K562 (cell line): ENCODE measurements around the gene CRYBA1. TPM values are rescaled to one million over a fixed set of nuclear protein-coding genes. Genes with fewer than 3 reads are reported as not detected.
"Not testable (repeated sequence)": the region's sequence is repeated elsewhere in the genome, so short reads cannot be mapped to it uniquely, and the experiment has no call there.

Experiments
- ATAC-seq: fragments of 200-7000 bp; cut with Tn5 transposase; 3 replicates; pipeline ENCODE4 v1.9.1; 2020; ENCODE audit warnings: moderate library complexity
- BruUV-seq: library from RNA; stranded (reverse); fragments of 400-500 nt; replicated peaks from 2 replicates; lab custom pipeline; 2021; lab: Mats Ljungman, UMichigan
- CTCF ChIA-PET: fragments of 300-600 bp; formaldehyde crosslinking; extraction: SDS; loops from one replicate; lab custom pipeline; 2021; ENCODE audit warnings: low intra/inter-chr PET ratio; lab: Yijun Ruan, JAX
- POLR2A ChIA-PET: fragments of 300-600, 350-650 bp; sonication (Branson Sonifier 250); formaldehyde crosslinking; extraction: SDS; loops from one replicate; lab custom pipeline; 2021; ENCODE audit warnings: antibody characterized with exemption, inconsistent platforms; lab: Yijun Ruan, JAX
- DNase-seq, 4 experiments: peaks; one replicate each; pipeline versions ENCODE4 v3.0.0 to v3.0.0-alpha.2; 2011 to 2018; ENCODE audit warnings: low spot score in 3 of 4, mixed read lengths in 3 of 4; ENCODE audit errors: extremely low read depth in 1 of 4
- FAIRE-seq: peaks from 2 replicates; lab custom pipeline; 2011; peaks lifted over from hg19 to GRCh38; lab: Jason Lieb, UNC
- H2AFZ ChIP-seq: 2 replicates; pipeline ENCODE4 v1.6.0; 2011; ENCODE audit warnings: low read depth, low read length, control low read depth, inconsistent platforms
- H3K27ac ChIP-seq: fragments of 200-600 bp; 3 replicates; pipeline ENCODE4 v1.8.0; 2011; ENCODE audit warnings: low read depth, mild to moderate bottlenecking, control low read depth, inconsistent platforms, low read length, moderate library complexity, mixed read lengths; ENCODE audit errors: extremely low read depth
- H3K27me3 ChIP-seq, 2 experiments: fragments of 300-600 bp in 1 of 2; 2 replicates in 1 of 2; 3 replicates in 1 of 2; pipeline versions ENCODE4 v1.6.0 to v1.8.0; 2011; ENCODE audit warnings: inconsistent platforms in 2 of 2, low read length in 2 of 2, mild to moderate bottlenecking in 1 of 2, mixed read lengths in 1 of 2, moderate library complexity in 1 of 2; ENCODE audit not compliant: control insufficient read depth in 2 of 2, insufficient read depth in 2 of 2
- H3K36me3 ChIP-seq: fragments of 300-600 bp; 3 replicates; pipeline ENCODE4 v1.8.0; 2011; ENCODE audit warnings: mild to moderate bottlenecking, low read length, inconsistent platforms; ENCODE audit not compliant: control insufficient read depth, insufficient read depth
- H3K4me1 ChIP-seq, 2 experiments: fragments of 200-600 bp in 1 of 2; replicated peaks in 1 of 2; 2 replicates in 1 of 2; 3 replicates in 1 of 2; pipeline versions ENCODE4 v1.5.1 to v1.8.0; 2011; ENCODE audit warnings: inconsistent platforms in 2 of 2, low read length in 2 of 2, mild to moderate bottlenecking in 1 of 2, mixed read lengths in 1 of 2, moderate library complexity in 1 of 2; ENCODE audit not compliant: control insufficient read depth in 2 of 2, insufficient read depth in 2 of 2
- H3K4me2 ChIP-seq: 2 replicates; pipeline ENCODE4 v1.6.1; 2011; ENCODE audit warnings: low read length, control low read depth, inconsistent platforms, mixed read lengths; ENCODE audit not compliant: insufficient read depth
- H3K4me3 ChIP-seq: fragments of 200-600 bp; sonication (generic), shearing (Covaris generic); 2 replicates; pipeline ENCODE4 v1.5.1; 2016; ENCODE audit warnings: control low read depth, inconsistent platforms
- H3K79me2 ChIP-seq: fragments of 200-600 bp; 3 replicates; pipeline ENCODE4 v1.8.0; 2011; ENCODE audit warnings: low read length, inconsistent platforms; ENCODE audit not compliant: control insufficient read depth, insufficient read depth
- H3K9ac ChIP-seq, 2 experiments: 2 replicates each; pipeline versions ENCODE4 v1.6.0 to v1.6.1; 2011; ENCODE audit warnings: low read depth in 2 of 2, low read length in 2 of 2, control low read depth in 1 of 2, inconsistent platforms in 1 of 2, mild to moderate bottlenecking in 1 of 2, mixed read lengths in 1 of 2; ENCODE audit not compliant: insufficient read depth in 1 of 2
- H3K9me1 ChIP-seq: one replicate; pipeline ENCODE4 v1.6.0; 2011; ENCODE audit warnings: inconsistent platforms, mild to moderate bottlenecking, low read length, moderate library complexity; ENCODE audit not compliant: control insufficient read depth, insufficient read depth
- H3K9me3 ChIP-seq: replicated peaks from 2 replicates; pipeline ENCODE4 v1.5.1; 2011; ENCODE audit warnings: low read depth, low read length, inconsistent platforms; ENCODE audit not compliant: control insufficient read depth, insufficient read depth
- H4K20me1 ChIP-seq: replicated peaks from 2 replicates; pipeline ENCODE4 v1.6.1; 2011; ENCODE audit warnings: low read length, inconsistent platforms, mixed read lengths; ENCODE audit not compliant: control insufficient read depth, insufficient read depth
- IRF2 ChIP-seq: sonication (generic); formaldehyde crosslinking; IDR thresholded peaks from 2 replicates; pipeline ENCODE4 v1.8.1; 2022; ENCODE audit warnings: mild to moderate bottlenecking, missing genetic modification reagents
- MAFK ChIP-seq: IDR thresholded peaks from 2 replicates; pipeline ENCODE4 v1.6.1; 2011; ENCODE audit warnings: low read length, improper control_type of control experiment
- MXI1 ChIP-seq: IDR thresholded peaks from 2 replicates; pipeline ENCODE4 v1.6.1; 2011; ENCODE audit warnings: low read depth, mild to moderate bottlenecking, improper control_type of control experiment, low read length
- TCFL5 ChIP-seq: fragments of 250-450 bp; sonication (Bioruptor Pico); conservative IDR thresholded peaks from 2 replicates; pipeline ENCODE4 v1.6.1; 2021; ENCODE audit warnings: mild to moderate bottlenecking, moderate library complexity, matching md5 sums
- ZNF175 ChIP-seq: fragments of 200-800 bp; sonication (Bioruptor generic); IDR thresholded peaks from 2 replicates; pipeline ENCODE4 v1.6.1; 2016; ENCODE audit warnings: low read depth, mild to moderate bottlenecking, missing genetic modification characterization, missing compliant biosample characterization
- ZNF695 ChIP-seq: fragments of 450-650 bp; formaldehyde crosslinking; IDR thresholded peaks from 2 replicates; pipeline ENCODE4 v1.4.0; 2020; ENCODE audit warnings: mild to moderate bottlenecking, moderate library complexity
- WGBS: fragments of 100-300 bp; shearing (Covaris generic); methylation state at CpG from one replicate; pipeline ENCODE4 v1.1.6; 2016; ENCODE audit warnings: low coverage, mixed read lengths; ENCODE audit not compliant: insufficient coverage; ENCODE audit errors: missing lambda C conversion rate; 5-methylcytosine and 5-hydroxymethylcytosine counted together
- in situ Hi-C: fragments of 300-500 bp; cut with MboI; formaldehyde crosslinking; loops from 4 replicates; pipeline ENCODE4 v1.15.0; 2018; ENCODE audit warnings: inconsistent platforms, mixed read lengths
- intact Hi-C: fragments of 100-400 bp; cut with micrococcal nuclease; formaldehyde crosslinking; loops from 2 replicates; pipeline ENCODE4 v1.14.2; 2022
- polyA plus RNA-seq, 8 experiments: library from polyadenylated mRNA; depleted of rRNA in 4 of 8; stranded (reverse) in 5 of 8; unstranded in 3 of 8; fragments of >200 nt; fragmentation: Nextera tagmentation in 2 of 8; fragmentation: Illumina TruSeq in 1 of 8; extraction: Ambion mirVana in 2 of 8; extraction: Trizol in 1 of 8; gene quantifications; 2 replicates each; pipeline versions ENCODE4 v1.2.1 to v1.2.3, GENCODE V29; 2011 to 2014; ENCODE audit warnings: inconsistent platforms in 1 of 8, missing spikeins in 1 of 8
- total RNA-seq, 7 experiments: library from RNA; depleted of rRNA in 6 of 7; stranded (reverse); fragments of >200 nt in 6 of 7; fragmentation: Illumina TruSeq in 2 of 7; extraction: Trizol in 2 of 7; gene quantifications; 2 replicates each; pipeline versions ENCODE4 v1.2.1 to v1.2.3, GENCODE V29; 2011 to 2021; ENCODE audit warnings: low replicate concordance in 1 of 7
- TF ChIP-seq, protein P1 (sequence below), 2 experiments: fragments of 450-650 bp; conservative IDR thresholded peaks; 2 replicates each; pipeline ENCODE4 v1.6.1; 2017; ENCODE audit warnings: mild to moderate bottlenecking in 2 of 2, moderate library complexity in 2 of 2
- TF ChIP-seq, protein P2 (sequence below): IDR thresholded peaks from 2 replicates; pipeline ENCODE4 v1.6.1; 2011; ENCODE audit not compliant: insufficient read length; ENCODE audit errors: extremely low read depth

Gene CRYBA1
- total and polyA plus RNA-seq, 9 of the 15 experiments (the other 6 are each of a cell fraction or from before 2014, with no cell fraction given): not detected

DNA sequence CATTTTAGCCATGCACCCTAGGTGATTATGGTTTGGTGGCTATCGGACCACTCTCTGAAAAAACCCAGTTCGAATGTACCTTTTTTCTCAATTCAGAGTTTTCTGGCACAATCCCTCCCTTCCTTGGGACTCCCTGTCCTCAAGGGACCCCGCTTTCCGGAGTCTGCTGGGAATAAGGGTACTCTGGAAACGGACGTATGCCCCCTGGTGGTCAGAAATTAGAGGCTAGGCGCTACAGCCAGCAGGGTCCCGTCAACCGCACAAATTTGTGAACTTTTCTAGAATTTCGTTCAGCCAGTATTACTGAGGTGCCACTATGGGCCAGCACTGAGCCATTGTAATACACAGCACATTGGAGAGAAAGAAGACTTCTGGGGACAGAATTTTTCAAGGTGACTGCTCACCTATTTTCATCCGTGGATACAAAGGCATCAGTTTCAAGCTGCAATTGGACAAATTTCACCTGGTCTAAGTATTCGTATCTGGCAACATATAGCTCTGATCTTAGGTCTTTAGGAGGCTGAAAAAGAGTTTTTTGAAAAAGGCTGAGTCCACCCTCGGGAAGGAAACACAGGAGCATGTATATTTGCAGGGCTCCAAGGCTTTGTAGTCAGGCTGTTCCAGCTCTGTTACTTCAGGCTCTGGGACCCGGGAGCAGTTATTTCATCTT is 27.1 kb upstream of the CRYBA1 start (continued):
- no peak for TF ChIP-seq ZNF695 (CRISPR knock-in tag)
- 0 out of 2 replicates have a peak, but pooled peaks have one; percentile 10 for TF ChIP-seq MAFK
- TF ChIP-seq MXI1: no peak
- TF ChIP-seq, protein P1, sequence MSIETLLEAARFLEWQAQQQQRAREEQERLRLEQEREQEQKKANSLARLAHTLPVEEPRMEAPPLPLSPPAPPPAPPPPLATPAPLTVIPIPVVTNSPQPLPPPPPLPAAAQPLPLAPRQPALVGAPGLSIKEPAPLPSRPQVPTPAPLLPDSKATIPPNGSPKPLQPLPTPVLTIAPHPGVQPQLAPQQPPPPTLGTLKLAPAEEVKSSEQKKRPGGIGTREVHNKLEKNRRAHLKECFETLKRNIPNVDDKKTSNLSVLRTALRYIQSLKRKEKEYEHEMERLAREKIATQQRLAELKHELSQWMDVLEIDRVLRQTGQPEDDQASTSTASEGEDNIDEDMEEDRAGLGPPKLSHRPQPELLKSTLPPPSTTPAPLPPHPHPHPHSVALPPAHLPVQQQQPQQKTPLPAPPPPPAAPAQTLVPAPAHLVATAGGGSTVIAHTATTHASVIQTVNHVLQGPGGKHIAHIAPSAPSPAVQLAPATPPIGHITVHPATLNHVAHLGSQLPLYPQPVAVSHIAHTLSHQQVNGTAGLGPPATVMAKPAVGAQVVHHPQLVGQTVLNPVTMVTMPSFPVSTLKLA (conservative IDR thresholded peaks at IDR 0.05): no peak
- TF ChIP-seq IRF2: no peak
- TF ChIP-seq TCFL5 (CRISPR knock-in tag): no peak
- no peak for TF ChIP-seq ZNF175 (CRISPR knock-in tag)
- TF ChIP-seq, protein P2, sequence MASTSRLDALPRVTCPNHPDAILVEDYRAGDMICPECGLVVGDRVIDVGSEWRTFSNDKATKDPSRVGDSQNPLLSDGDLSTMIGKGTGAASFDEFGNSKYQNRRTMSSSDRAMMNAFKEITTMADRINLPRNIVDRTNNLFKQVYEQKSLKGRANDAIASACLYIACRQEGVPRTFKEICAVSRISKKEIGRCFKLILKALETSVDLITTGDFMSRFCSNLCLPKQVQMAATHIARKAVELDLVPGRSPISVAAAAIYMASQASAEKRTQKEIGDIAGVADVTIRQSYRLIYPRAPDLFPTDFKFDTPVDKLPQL: no peak

DNA sequence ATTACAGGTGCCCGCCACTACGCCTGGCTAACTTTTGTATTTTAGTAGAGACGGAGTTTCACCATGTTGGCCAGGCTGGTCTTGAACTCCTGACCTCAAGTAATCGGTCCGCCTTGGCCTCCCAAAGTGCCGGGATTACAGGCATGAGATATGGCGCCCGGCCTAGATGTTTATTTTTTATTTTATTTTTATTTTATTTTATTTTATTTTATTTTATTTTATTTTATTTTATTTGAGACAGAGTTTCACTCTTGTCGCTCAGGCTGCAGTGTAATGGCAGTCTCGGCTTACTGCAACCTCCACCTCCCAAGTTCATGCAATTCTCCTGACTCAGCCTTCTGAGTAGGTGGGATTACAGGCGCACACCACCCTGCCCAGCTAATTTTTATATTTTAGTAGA is 25.3 kb upstream of the CRYBA1 start:
- BruUV-seq, H3K27ac ChIP-seq, H3K27me3 ChIP-seq, H4K20me1 ChIP-seq, H3K9me3 ChIP-seq, H3K79me2 ChIP-seq, DNase-seq, H3K9ac ChIP-seq, H3K4me2 ChIP-seq, H3K4me1 ChIP-seq, CTCF ChIA-PET, H3K9me1 ChIP-seq, H3K36me3 ChIP-seq, intact Hi-C loops, ATAC-seq, H3K4me3 ChIP-seq, H2AFZ ChIP-seq, FAIRE-seq, in situ Hi-C loops: not testable (repeated sequence)
- WGBS: 86% methylated on average over 11 of the region's 11 CpGs
- POLR2A ChIA-PET: interaction anchor here (0.6 kb wide), 1 partner anchor 17 kb away, joined by 6 read pairs; no protein-coding TSS in a partner anchor
